Measurements from ENCODE around the gene LMCD1. TPM values are rescaled to one million over a fixed set of nuclear protein-coding genes. Genes with fewer than 3 reads are reported as not detected.

LMCD1 gene
- total RNA-seq, 2 donors from 2014 or later = 10.9 to 32.4 TPM

DNA sequence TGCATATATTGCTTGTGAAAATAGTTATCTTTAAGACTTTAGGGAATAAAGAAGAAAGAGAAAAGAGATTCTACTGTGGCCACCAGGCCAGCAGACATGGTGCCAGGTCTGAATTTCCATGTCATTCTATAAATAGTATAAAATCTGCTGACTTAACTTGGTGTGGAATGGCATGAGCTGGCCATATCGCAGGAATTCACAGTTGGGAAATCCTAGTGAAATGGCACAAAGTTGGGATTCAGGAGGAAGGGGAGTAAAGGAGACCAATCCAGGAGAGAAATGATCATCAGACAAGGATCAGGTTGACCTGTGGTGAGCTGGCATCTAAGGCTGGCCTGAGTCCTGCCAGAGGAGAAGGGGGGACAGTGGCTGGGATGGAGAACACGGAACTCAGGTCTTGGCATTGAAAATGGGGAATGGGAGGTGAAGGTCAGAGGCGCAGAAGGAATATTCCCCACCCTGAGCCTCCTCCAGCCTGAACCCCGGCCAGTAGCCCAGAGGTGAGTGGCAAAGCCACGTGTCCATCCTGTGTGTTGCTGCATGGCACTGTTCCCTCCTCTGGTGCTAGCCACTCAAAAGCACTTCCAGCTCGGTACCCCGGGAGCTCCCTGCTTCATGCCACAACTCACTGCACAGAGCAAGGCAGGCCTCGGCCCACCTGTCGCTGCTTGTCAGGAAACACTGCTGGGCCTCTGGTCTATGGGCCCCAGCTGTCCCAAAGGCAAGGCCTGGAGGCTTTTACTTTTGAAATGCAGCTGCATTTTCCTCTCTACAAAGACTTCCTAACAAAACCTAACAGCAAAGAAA is 91.6 kb downstream of the LMCD1 start:
- no peak overlapping the region for H3K27ac ChIP-seq
- H3K9me3 ChIP-seq = no peaks in the 10 kb centered on the region
- no peaks in the 10 kb centered on the region for H3K36me3 ChIP-seq (replicated peaks in 1 of 2; ENCODE audit: insufficient read depth in 1 of 2, low read depth in 2 of 2)
- no peaks in the 10 kb centered on the region for H3K4me1 ChIP-seq
- H3K27me3 ChIP-seq = no peaks in the 10 kb centered on the region
- WGBS, 2 donors = 77 to 87% methylated on average over 9 of the region's 9 CpGs
- no peak for ATAC-seq
- intact Hi-C loops (cut with DNase I) = no loop called here
- H3K4me3 ChIP-seq = no peak overlapping the region
- TF ChIP-seq, protein P1, sequence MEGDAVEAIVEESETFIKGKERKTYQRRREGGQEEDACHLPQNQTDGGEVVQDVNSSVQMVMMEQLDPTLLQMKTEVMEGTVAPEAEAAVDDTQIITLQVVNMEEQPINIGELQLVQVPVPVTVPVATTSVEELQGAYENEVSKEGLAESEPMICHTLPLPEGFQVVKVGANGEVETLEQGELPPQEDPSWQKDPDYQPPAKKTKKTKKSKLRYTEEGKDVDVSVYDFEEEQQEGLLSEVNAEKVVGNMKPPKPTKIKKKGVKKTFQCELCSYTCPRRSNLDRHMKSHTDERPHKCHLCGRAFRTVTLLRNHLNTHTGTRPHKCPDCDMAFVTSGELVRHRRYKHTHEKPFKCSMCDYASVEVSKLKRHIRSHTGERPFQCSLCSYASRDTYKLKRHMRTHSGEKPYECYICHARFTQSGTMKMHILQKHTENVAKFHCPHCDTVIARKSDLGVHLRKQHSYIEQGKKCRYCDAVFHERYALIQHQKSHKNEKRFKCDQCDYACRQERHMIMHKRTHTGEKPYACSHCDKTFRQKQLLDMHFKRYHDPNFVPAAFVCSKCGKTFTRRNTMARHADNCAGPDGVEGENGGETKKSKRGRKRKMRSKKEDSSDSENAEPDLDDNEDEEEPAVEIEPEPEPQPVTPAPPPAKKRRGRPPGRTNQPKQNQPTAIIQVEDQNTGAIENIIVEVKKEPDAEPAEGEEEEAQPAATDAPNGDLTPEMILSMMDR (IDR thresholded peaks at IDR 0.05) = no peak
- TF ChIP-seq POLR2A (IDR thresholded peaks at IDR 0.05) = no peak
- DNase-seq = no peak

DNA sequence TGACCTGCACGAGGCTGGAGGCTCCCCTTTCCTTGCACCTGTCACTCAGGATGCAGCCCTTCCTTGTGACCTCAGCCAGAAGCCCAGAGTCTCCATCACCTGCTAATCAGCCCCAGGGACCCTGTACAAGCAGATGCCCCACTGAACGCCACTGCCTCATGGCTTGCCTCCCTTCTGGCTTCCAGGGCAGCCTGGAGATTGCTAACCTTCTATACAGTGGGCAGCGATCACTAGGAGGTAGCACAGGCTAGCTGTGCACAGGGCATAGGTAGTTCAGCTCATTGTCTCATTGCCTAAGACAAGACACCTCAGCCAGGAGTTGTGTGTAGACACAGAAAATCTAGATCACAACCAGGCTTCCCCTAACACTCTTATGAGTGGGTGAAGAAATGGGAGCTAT is 93.6 kb downstream of the LMCD1 start:
- Histone ChIP-seq H3K4me1 (no peaks in the 10 kb centered on the region), H3K27ac (no peak overlapping the region), H3K4me3 (no peak overlapping the region), H3K36me3 (replicated peaks in 1 of 2; ENCODE audit: insufficient read depth in 1 of 2, low read depth in 2 of 2) (no peaks in the 10 kb centered on the region), H3K27me3 (no peaks in the 10 kb centered on the region), H3K9me3 (no peaks in the 10 kb centered on the region)
- TF ChIP-seq, protein P1 (IDR thresholded peaks at IDR 0.05) = no peak
- ATAC-seq (no peak), DNase-seq (no peak)
- 80 to 100% methylated on average over 2 to 3 of the region's 3 CpGs for WGBS, 2 donors
- intact Hi-C loops (cut with DNase I) = no loop called here

DNA sequence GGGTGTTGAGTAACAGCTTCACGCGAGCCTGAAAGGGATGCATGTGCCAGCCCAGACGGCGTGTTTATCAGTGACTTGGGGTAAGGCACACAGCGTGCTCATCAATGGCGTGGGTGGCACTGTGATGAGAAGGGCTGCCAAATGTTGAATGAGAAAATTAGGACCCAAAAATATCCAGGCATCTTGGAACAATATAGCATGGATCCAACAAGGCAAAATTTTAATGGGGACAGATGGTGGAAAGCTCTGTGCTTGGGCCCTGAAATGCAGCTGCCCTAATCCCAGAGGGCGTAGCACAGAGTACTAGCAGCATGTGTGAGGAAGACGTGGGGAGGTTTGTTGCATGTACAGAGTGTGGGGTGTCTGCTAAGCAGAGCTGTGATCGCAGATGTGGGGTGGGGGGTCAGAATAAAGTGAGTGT is 94.1 kb downstream of the LMCD1 start:
- Histone ChIP-seq H3K27ac (no peak overlapping the region), H3K27me3 (no peaks in the 10 kb centered on the region), H3K4me1 (no peaks in the 10 kb centered on the region), H3K36me3 (replicated peaks in 1 of 2; ENCODE audit: insufficient read depth in 1 of 2, low read depth in 2 of 2) (no peaks in the 10 kb centered on the region), H3K9me3 (no peaks in the 10 kb centered on the region), H3K4me3 (no peak overlapping the region)
- no peak for TF ChIP-seq POLR2A (IDR thresholded peaks at IDR 0.05)
- TF ChIP-seq, protein P1 (IDR thresholded peaks at IDR 0.05) = no peak
- DNase-seq (no peak), ATAC-seq (no peak)
- 81 to 84% methylated on average over 9 of the region's 9 CpGs for WGBS, 2 donors
- intact Hi-C loops (cut with DNase I) = no loop called here

DNA sequence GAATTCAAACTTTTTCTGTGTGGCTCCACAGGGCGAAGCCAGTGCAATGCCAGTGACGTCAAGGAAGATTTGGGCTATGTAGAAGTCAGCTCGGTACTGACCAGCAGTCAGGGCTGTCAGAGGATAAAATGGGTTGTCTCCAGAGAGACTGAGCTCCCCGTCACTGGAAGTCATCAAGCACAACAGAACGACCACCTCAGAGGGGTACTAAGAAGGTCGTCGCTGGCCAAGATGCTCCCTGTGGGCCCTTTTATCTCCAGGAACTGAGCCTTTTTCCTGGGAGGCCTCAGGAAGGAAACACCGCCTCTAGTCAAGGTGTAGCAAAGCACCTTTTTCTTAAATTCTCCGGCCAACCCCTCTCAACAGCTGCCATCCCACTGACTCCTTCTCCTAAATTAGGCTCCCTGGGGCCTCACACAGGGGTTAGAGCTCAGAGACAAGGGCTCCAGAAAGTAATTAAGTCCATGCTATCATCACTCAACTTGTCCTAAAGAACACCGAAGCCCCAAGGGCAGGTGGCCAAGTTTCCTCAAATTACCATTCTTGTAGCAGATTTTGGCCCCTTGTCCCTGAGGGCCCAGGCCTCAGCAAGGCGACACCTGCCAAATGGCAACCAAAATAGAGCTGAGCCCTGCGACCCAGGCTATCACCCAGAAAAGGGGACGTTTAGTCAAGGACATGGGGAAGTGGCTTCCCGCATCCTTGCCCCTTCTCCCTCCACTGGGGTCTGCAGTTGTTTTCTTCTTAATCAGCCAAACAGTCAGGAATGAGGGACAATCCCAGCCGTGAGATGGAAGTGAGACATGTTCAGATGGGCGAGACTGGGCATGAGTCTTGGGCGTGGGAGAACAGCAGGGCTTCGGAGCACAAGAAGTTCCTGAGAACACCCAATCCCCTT is 94.9 kb downstream of the LMCD1 start:
- 79 to 81% methylated on average over 14 to 18 of the region's 18 CpGs for WGBS, 2 donors

More for the DNA sequence above, 94.9 kb downstream of the LMCD1 start:
- no peak for ATAC-seq
- Histone ChIP-seq H3K27me3 (no peaks in the 10 kb centered on the region), H3K36me3 (replicated peaks in 1 of 2; ENCODE audit: insufficient read depth in 1 of 2, low read depth in 2 of 2) (no peaks in the 10 kb centered on the region), H3K4me3 (no peak overlapping the region), H3K9me3 (no peaks in the 10 kb centered on the region), H3K27ac (no peak overlapping the region), H3K4me1 (no peaks in the 10 kb centered on the region)
- intact Hi-C loops (cut with DNase I) = no loop called here
- DNase-seq = no peak
- no peak for TF ChIP-seq POLR2A (IDR thresholded peaks at IDR 0.05)
- TF ChIP-seq, protein P1 (IDR thresholded peaks at IDR 0.05) = no peak

All from body of pancreas (tissue), 4 donors.